Stimulated activated CD8-positive, alpha-beta memory T cell treated with anti-CD3 and anti-CD28 coated beads, Interleukin-7, amount 100 ng/mL, for 48 hours (primary cell): Measurements from ENCODE around the gene EFCAB9.

Experiments used
- DNase-seq, 2 donors: peaks; one replicate each; pipeline ENCODE4 v3.0.0-alpha.2; 2020; ENCODE audit warnings: low read depth in 1 of 2; ENCODE audit errors: extremely low read depth in 1 of 2

The EFCAB9 gene

GRCh38 chr5:172164769-172165212 lies 29.2 kb upstream of the EFCAB9 start:
- DNase-seq = no peak

DNA sequence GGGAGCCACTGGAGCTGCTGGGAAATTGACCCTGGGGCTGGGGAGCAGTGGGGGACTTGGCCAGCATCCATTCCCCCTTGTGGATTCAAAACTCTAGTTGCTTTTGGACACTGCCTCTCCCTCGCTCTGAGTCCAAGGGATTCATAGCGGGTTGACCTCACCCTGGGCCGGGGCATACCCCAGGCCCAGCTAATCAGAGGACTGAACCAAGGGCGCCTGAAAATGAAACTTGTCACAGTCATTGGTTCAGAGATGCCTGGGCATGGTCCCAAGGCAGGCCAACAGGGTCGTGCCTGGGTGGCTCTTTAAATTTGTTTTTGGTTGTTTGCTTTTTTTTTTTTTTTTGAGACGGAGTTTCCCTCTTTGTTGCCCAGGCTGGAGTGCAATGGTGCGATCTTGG lies 28.5 kb upstream of the EFCAB9 start:
- no peak for DNase-seq

GRCh38 chr5:172166030-172166826 lies 27.7 kb upstream of the EFCAB9 start:
- no peak for DNase-seq

- DNase-seq = no peak
These were observed 26.1 kb upstream of the EFCAB9 start for GRCh38 chr5:172167895-172168294.

GRCh38 chr5:172168311-172168710 lies 25.7 kb upstream of the EFCAB9 start:
- DNase-seq = no peak

DNA sequence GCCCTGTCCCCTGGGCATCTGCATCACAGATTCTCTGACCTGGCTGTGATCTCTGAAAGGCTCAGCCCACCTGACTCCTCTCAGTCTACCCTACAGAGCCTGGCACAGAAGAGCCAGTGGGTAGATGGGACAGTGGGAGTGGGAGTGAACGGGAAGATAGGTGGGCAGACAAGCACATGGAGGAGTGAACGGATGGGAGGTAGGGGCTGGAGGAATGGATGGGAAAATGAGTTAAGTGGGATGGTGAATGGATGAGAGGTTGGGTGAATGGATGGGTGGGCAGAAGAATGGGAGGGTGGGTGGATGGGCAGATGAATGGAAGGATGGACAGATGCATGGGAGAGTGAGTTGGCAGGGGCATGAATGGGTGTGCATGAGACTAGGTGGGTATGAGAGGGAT lies 24.8 kb upstream of the EFCAB9 start:
- no peak for DNase-seq

DNA sequence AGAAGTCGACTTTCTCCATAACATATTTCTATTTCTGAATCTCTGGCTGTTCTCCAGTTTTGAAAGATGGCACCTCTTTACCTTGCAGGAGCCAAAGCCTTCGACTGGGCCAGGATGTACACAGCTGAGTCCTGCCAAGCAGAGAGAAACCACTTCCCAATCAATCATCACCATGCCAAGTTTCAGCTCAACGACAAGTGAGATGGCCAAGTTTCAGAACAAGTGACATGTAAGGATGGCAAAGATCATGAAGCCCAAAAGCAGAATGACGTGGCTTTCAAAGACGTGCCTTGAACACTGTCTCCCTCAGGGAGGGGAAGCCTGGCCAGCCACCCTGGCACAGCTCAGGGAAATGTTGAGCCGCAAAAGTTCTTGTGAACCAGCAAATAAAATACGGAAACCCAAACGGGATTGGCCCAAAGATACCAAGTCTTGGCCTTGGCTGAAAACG lies 23.7 kb upstream of the EFCAB9 start:
- DNase-seq = no peak

- no peak for DNase-seq
These were observed 22.9 kb upstream of the EFCAB9 start for GRCh38 chr5:172171118-172171517.

DNA sequence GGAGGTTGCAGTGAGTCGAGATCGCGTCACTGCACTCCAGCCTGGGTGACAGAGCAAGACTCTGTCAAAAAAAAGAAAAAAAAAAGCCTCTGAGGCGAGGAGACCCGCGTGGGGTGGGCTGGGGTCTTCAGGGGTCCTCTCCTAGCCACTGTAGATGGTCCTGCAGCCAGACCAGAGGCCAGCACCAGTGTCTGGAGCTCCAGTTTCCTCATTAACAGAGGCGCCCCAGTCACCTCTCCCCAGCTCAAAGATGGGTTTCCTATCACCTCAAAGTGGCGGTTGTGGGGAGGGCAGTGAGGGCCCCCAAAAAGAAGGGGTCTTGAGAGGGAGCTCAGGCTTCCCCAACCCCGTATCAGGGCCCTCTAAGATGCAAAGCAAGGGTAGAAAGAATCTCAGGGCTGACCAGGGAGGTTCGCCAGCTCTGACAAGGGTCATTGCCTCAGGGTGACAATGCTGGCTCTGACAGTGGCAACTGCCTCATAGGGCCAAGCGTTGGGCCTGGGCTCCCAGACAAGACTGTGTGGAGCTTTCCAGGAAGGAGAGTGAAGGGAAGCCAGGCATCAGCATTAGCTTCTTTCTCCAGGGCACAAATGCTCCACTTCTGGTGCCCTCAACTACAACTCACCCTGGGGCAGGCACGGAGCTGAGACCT lies 20.9 kb upstream of the EFCAB9 start:
- DNase-seq = no peak

- DNase-seq = peak; percentile 72 to 86
These were observed 20.3 kb upstream of the EFCAB9 start for GRCh38 chr5:172173564-172174153.

- DNase-seq = peak; percentile 87 to 94
These were observed 18.7 kb upstream of the EFCAB9 start for GRCh38 chr5:172175263-172175719.

GRCh38 chr5:172177176-172177575 lies 16.8 kb upstream of the EFCAB9 start:
- no peak for DNase-seq

- DNase-seq = no peak
These were observed 15.5 kb upstream of the EFCAB9 start for GRCh38 chr5:172178301-172178987.

GRCh38 chr5:172178991-172179989 lies 14.7 kb upstream of the EFCAB9 start:
- DNase-seq = peak in 1 of 2 donors; percentile 53

DNA sequence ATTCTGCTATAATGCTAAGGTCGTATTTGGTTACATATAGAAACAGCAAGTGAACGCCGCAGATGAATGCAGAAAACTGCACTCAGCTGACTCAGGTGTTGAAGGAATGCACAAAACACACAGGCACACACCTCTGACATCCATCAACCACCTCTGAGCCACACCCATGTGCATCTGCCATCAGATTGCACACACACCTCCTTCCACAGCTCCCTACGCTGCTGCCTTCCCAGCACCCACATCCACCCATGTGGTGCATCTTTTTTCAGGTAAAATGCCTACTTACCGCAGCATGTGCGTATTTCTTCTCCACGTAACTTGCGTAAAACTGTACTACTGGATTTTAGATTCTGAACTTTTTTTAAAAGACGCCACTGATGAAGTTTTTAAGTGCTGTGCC lies 13.0 kb upstream of the EFCAB9 start:
- DNase-seq = no peak

GRCh38 chr5:172182291-172182690 lies 11.7 kb upstream of the EFCAB9 start:
- DNase-seq = no peak

GRCh38 chr5:172183881-172184280 lies 10.1 kb upstream of the EFCAB9 start:
- DNase-seq = no peak

- no peak for DNase-seq
These were observed 8.9 kb upstream of the EFCAB9 start for GRCh38 chr5:172185096-172185461.

DNA sequence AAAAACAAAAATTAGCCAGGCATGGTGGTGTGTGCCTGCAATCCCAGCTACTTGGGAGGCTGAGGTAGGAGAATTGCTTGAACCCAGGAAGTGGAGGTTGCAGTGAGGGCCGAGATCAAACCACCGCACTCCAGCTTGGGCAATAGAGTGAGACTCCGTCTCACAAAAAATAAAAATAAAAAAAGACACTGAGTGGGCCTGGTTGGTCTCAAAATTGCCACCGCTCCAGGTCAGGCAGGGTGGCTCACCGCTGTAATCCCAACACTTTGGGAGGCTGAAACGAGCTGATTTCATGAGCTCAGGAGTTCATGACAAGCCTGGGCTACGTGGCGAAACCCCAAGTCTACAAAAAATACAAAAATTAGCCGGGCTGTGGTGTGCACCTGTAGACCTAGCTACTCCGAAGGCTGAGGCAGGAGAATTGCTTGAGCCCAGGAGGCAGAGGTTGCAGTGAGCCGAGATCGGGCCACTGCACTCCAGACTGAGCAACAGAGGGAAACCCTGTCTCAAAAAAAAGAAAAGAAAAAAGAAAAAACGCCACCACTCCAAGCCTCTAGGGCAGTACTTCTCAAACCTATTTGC lies 7.8 kb upstream of the EFCAB9 start:
- no peak for DNase-seq
